Body of pancreas (tissue), 4 donors: ENCODE results near the gene AJAP1. TPM values are rescaled to one million over a fixed set of nuclear protein-coding genes. Genes with fewer than 3 reads are reported as not detected.

Experiments used
- ATAC-seq: fragments of 150-250 bp; one replicate; pipeline ENCODE4 v1.9.1; 2016
- DNase-seq, 4 donors: peaks; one replicate each; pipeline ENCODE4 v3.0.0-alpha.2; 2019
- H3K27ac ChIP-seq, 4 donors: fragments of 200-600 bp; sonication (generic); 1 replicate in 3 of 4; 2 replicates in 1 of 4; pipeline versions ENCODE4 v1.5.1 to v1.6.1; 2016 to 2019; ENCODE audit warnings: mild to moderate bottlenecking in 1 of 4, mixed read lengths in 1 of 4, moderate library complexity in 1 of 4
- H3K27me3 ChIP-seq, 2 donors: fragments of 200-600 bp; sonication (generic); one replicate each; pipeline ENCODE4 v1.6.0; 2016; ENCODE audit warnings: mild to moderate bottlenecking in 1 of 2
- H3K36me3 ChIP-seq, 2 donors: fragments of 200-600 bp; sonication (generic); replicated peaks in 1 of 2; 2 replicates each; pipeline ENCODE4 v1.5.1; 2016; ENCODE audit warnings: low read depth in 2 of 2; ENCODE audit not compliant: insufficient read depth in 1 of 2
- H3K4me1 ChIP-seq: fragments of 200-600 bp; sonication (generic); one replicate; pipeline ENCODE4 v1.6.0; 2016
- H3K4me3 ChIP-seq, 2 donors: fragments of 200-600 bp; sonication (generic); 1 replicate in 1 of 2; 2 replicates in 1 of 2; pipeline ENCODE4 v1.5.1; 2016 to 2019
- H3K9me3 ChIP-seq, 3 donors: fragments of 200-600 bp; sonication (generic); 1 replicate in 2 of 3; 2 replicates in 1 of 3; pipeline ENCODE4 v1.5.1; 2016
- POLR2A ChIP-seq, 3 donors: fragments of 450-650 bp; IDR thresholded peaks; one replicate each; pipeline ENCODE4 v1.6.1; 2016; ENCODE audit warnings: antibody characterized with exemption in 3 of 3, mild to moderate bottlenecking in 2 of 3
- WGBS, 2 donors: methylation state at CpG; one replicate each; pipeline ENCODE4 v1.1.5; 2017; 5-methylcytosine and 5-hydroxymethylcytosine counted together
- intact Hi-C: fragments of 100-400 bp; cut with DNase I; formaldehyde crosslinking; loops from one replicate; pipeline ENCODE4 v1.15.1; 2023
- total RNA-seq, 2 donors: library from RNA; depleted of rRNA; stranded (reverse); fragments of >200 nt; gene quantifications; one replicate each; pipeline ENCODE4 v1.1.0, GENCODE V29; 2016
- TF ChIP-seq, protein P1 (sequence below), 7 experiments: fragments of 450-650 bp in 4 of 7; fragments of 200-600 bp in 3 of 7; sonication (generic) in 3 of 7; IDR thresholded peaks; one replicate each; pipeline ENCODE4 v1.5.1; 2016 to 2019; ENCODE audit warnings: antibody characterized with exemption in 7 of 7

AJAP1 gene
- total RNA-seq, 2 donors from 2014 or later, result 0.66 to 2.9 TPM

GRCh38 chr1:4634156-4634792 is 20.1 kb upstream of the AJAP1 start:
- Histone ChIP-seq H3K36me3 (no peaks in the 10 kb centered on the region), H3K27me3 (no peaks in the 10 kb centered on the region), H3K4me1 (no peaks in the 10 kb centered on the region), H3K9me3 (no peaks in the 10 kb centered on the region), H3K4me3 (no peak overlapping the region), H3K27ac (no peak overlapping the region)
- intact Hi-C loops, result no loop called here
- ATAC-seq, result no peak
- WGBS, 2 donors, result 58 to 68% methylated on average over 9 to 14 of the region's 14 CpGs
- no peak for TF ChIP-seq POLR2A (IDR thresholded peaks at IDR 0.05)
- TF ChIP-seq, protein P1, sequence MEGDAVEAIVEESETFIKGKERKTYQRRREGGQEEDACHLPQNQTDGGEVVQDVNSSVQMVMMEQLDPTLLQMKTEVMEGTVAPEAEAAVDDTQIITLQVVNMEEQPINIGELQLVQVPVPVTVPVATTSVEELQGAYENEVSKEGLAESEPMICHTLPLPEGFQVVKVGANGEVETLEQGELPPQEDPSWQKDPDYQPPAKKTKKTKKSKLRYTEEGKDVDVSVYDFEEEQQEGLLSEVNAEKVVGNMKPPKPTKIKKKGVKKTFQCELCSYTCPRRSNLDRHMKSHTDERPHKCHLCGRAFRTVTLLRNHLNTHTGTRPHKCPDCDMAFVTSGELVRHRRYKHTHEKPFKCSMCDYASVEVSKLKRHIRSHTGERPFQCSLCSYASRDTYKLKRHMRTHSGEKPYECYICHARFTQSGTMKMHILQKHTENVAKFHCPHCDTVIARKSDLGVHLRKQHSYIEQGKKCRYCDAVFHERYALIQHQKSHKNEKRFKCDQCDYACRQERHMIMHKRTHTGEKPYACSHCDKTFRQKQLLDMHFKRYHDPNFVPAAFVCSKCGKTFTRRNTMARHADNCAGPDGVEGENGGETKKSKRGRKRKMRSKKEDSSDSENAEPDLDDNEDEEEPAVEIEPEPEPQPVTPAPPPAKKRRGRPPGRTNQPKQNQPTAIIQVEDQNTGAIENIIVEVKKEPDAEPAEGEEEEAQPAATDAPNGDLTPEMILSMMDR (IDR thresholded peaks at IDR 0.05), result no peak
- DNase-seq, result no peak

- Histone ChIP-seq H3K27ac (no peak overlapping the region), H3K4me3 (no peak overlapping the region), H3K4me1 (no peaks in the 10 kb centered on the region), H3K9me3 (no peaks in the 10 kb centered on the region), H3K27me3 (no peaks in the 10 kb centered on the region), H3K36me3 (no peaks in the 10 kb centered on the region)
- no peak for ATAC-seq
- no peak for DNase-seq
- 60 to 68% methylated on average over 9 to 12 of the region's 12 CpGs for WGBS, 2 donors
- intact Hi-C loops, result no loop called here
- TF ChIP-seq POLR2A (IDR thresholded peaks at IDR 0.05), result no peak
- TF ChIP-seq, protein P1 (IDR thresholded peaks at IDR 0.05), result no peak
Observed at GRCh38 chr1:4634793-4635406, 19.5 kb upstream of the AJAP1 start.

- intact Hi-C loops, result no loop called here
- Histone ChIP-seq H3K36me3 (no peaks in the 10 kb centered on the region), H3K27ac (no peak overlapping the region), H3K4me1 (no peaks in the 10 kb centered on the region), H3K4me3 (no peak overlapping the region), H3K9me3 (no peaks in the 10 kb centered on the region), H3K27me3 (no peaks in the 10 kb centered on the region)
- DNase-seq (no peak), ATAC-seq (no peak)
- WGBS, 2 donors, result 67 to 76% methylated on average over 8 of the region's 8 CpGs
- TF ChIP-seq, protein P1 (IDR thresholded peaks at IDR 0.05), result no peak
- no peak for TF ChIP-seq POLR2A (IDR thresholded peaks at IDR 0.05)
Observed at GRCh38 chr1:4636186-4636585, 18.2 kb upstream of the AJAP1 start.

DNA sequence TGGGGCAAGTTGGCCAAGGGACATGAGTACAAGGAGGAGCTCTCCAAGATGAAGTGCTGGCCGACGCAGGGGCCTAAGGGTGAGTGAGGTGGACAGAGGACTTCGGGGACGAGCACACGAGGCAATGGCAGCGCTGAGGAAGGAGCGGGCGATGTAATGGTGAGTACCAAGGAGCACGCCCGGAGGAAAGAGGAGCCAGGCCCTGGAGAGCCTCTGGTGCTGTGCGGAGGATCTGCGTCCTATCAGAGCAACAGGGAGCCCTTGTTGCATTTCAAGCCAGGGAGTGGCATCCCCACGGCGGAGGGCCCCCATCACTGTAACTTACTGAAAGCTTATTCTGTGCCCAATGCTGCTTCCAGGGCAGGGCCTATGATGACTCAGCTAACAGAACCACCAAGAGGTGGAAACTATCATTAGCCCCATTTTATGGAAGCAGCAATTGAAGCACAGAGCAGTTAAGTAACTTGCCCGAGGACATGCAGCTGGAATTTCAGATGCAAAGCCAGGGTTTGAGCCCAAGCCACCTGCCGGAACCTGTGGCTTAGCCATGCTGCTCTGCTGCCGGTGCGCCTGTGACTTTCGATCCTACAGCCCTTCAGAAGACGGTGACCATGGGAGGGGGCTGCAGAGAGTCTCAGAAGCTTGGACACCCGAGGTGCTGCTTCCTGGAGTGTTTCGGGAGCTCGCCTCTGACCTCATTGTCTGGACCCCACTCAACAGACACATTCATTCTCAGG is 17.6 kb upstream of the AJAP1 start:
- Histone ChIP-seq H3K27me3 (no peaks in the 10 kb centered on the region), H3K4me3 (no peak overlapping the region), H3K9me3 (no peaks in the 10 kb centered on the region), H3K36me3 (no peaks in the 10 kb centered on the region), H3K27ac (no peak overlapping the region), H3K4me1 (no peaks in the 10 kb centered on the region)
- intact Hi-C loops, result no loop called here
- 70 to 77% methylated on average over 23 of the region's 23 CpGs for WGBS, 2 donors
- ATAC-seq (no peak), DNase-seq (no peak)
- TF ChIP-seq, protein P1 (IDR thresholded peaks at IDR 0.05), result no peak
- TF ChIP-seq POLR2A (IDR thresholded peaks at IDR 0.05), result no peak
